ENCODE results near the gene IFIT3. TPM values are rescaled to one million over a fixed set of nuclear protein-coding genes. Genes with fewer than 3 reads are reported as not detected.
"Not testable (repeated sequence)": the region's sequence is repeated elsewhere in the genome, so short reads cannot be mapped to it uniquely, and the experiment has no call there.

IFIT3 gene
- total RNA-seq, 6 experiments from 2014 or later = 11.5 to 18.6 (median 18.0) TPM

- Mint-ChIP-seq H3K4me3 (no peak overlapping the region), H3K27me3 (ENCODE audit: insufficient read depth) (no peaks in the 10 kb centered on the region), H3K4me1 (ENCODE audit: low read depth) (peaks cover 42% of the 10 kb centered on the region), H3K9me3 (peaks cover 4% of the 10 kb centered on the region; the same call in 1 of the 2 replicates), H3K27ac (no peak overlapping the region), H3K36me3 (ENCODE audit: low read depth) (peaks cover 10% of the 10 kb centered on the region)
- TF ChIP-seq CTCF (IDR thresholded peaks at IDR 0.05) = no peak
- DNase-seq = no peak
Observed at GRCh38 chr10:89345367-89346000, 17.7 kb downstream of the IFIT3 start.

- DNase-seq = no peak
- Mint-ChIP-seq H3K4me1 (ENCODE audit: low read depth) (peaks cover 53% of the 10 kb centered on the region), H3K9me3 (peaks cover 4% of the 10 kb centered on the region; the same call in 1 of the 2 replicates), H3K36me3 (ENCODE audit: low read depth) (peaks cover 10% of the 10 kb centered on the region), H3K4me3 (no peak overlapping the region), H3K27ac (no peak overlapping the region), H3K27me3 (ENCODE audit: insufficient read depth) (no peaks in the 10 kb centered on the region; the same call in 1 of the 2 replicates)
- no peak for TF ChIP-seq CTCF (IDR thresholded peaks at IDR 0.05)
Observed at GRCh38 chr10:89346405-89347254, 18.8 kb downstream of the IFIT3 start.

DNA sequence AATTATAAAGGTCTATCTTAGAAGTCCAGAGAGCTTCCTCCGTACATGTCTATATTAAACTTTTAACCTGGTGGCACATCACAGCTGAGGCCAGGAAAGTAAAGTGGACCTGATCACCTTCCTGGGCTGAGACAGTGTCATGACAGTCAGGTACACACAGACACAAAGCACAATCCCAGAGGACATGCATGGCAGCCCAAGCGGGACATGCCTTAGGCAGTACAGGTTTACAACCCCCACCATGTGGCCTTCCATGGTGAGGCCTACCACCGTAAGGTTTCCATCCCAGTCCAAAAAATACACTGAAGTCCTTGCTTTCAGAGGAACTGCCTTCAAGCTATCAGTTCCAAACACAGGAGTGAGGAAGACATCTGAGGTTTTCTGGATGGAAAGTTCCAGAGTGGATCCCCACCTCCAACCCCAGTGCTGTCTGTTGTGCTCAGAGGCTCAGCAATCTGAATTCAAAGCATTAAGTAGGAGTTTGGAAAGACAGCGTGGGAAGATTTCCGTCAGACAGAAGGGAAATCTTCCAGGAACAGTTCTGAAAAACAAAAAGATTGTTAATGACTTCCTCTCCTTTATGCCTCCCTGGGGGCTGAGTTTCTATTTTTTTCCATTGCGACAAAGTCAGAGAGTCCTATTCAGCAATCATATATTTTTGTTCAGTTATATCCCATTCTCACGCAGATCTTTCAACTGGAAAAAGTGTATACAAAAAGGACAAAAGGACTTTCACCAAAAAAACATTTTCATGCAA is 20.1 kb downstream of the IFIT3 start:
- Mint-ChIP-seq H3K36me3 (ENCODE audit: low read depth) (peaks cover 1% of the 10 kb centered on the region; the same call in 1 of the 2 replicates), H3K27me3 (ENCODE audit: insufficient read depth) (no peaks in the 10 kb centered on the region; the same call in 1 of the 2 replicates), H3K9me3 (no peaks in the 10 kb centered on the region), H3K4me1 (ENCODE audit: low read depth) (peaks cover 56% of the 10 kb centered on the region), H3K27ac (no peak overlapping the region), H3K4me3 (no peak overlapping the region)
- no peak for DNase-seq
- TF ChIP-seq CTCF (IDR thresholded peaks at IDR 0.05) = no peak

DNA sequence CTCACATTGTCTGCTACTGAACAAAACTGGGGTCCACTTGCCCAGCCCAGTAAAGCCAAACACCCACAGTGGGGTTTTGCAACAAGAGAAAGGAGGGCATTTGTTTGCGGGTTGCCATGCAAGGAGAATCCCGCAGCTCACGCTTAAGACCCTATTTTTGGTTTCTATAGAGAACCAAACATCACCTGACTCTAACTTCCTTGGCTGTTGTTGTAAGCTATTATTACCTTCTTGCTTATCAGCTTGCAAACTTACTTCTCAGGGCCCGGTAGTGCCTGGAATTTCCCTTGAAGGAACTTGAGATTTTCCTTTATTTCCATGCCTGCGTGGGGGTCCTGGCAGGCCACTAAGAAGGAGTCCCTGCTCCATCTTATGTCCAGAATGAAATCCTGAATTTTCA is 20.7 kb downstream of the IFIT3 start:
- no peaks in the 10 kb centered on the region; the same call in 1 of the 2 replicates for H3K27me3 Mint-ChIP-seq (ENCODE audit: insufficient read depth)
- H3K4me3 Mint-ChIP-seq = no peak overlapping the region
- no peak for DNase-seq
- H3K9me3 Mint-ChIP-seq = no peaks in the 10 kb centered on the region
- TF ChIP-seq CTCF (IDR thresholded peaks at IDR 0.05) = no peak
- no peak overlapping the region for H3K27ac Mint-ChIP-seq
- peaks cover 4% of the 10 kb centered on the region; the same call in 1 of the 2 replicates for H3K36me3 Mint-ChIP-seq (ENCODE audit: low read depth)
- H3K4me1 Mint-ChIP-seq (ENCODE audit: low read depth) = peaks cover 56% of the 10 kb centered on the region

GRCh38 chr10:89348975-89349374 is 21.2 kb downstream of the IFIT3 start:
- TF ChIP-seq CTCF (IDR thresholded peaks at IDR 0.05) = no peak
- DNase-seq = no peak
- H3K36me3 Mint-ChIP-seq (ENCODE audit: low read depth) = peaks cover 6% of the 10 kb centered on the region
- no peak overlapping the region for H3K27ac Mint-ChIP-seq
- no peaks in the 10 kb centered on the region; the same call in 1 of the 2 replicates for H3K9me3 Mint-ChIP-seq
- H3K4me1 Mint-ChIP-seq (ENCODE audit: low read depth) = peaks cover 60% of the 10 kb centered on the region
- no peaks in the 10 kb centered on the region; the same call in 1 of the 2 replicates for H3K27me3 Mint-ChIP-seq (ENCODE audit: insufficient read depth)
- H3K4me3 Mint-ChIP-seq = no peak overlapping the region

DNA sequence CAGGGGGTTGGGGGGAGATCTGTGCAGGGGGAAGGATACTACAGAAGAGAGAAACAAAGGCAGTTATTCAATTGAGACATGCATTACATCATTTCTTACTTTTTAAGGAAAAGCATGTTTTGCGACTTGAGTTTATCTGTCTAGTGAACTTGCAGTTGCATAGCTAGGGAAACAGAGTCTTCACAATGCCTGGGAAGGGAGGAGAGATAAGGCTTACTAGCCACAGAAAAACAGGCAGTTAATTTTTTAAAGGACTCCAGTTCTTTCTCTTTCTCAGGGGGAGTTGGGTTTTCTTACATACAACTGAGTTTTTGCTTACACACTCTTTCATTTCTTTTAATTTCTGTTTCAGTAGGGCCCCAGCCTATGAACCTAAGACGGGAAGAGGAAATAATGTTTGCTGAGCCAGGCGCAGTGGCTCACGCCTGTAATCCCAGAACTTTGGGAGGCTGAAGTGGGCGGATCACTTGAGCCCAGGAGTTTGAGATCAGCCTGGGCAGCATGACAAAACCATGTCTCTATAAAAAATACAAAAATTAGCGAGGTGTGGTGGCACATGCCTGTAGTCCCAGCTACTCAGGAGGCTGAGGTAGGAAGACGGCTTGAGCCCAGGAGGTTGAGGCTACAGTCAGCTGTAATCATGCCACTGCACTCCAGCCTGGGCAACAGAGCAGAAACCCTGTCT is 23.0 kb downstream of the IFIT3 start:
- Mint-ChIP-seq H3K4me3 (peak overlapping the region; percentile 85), H3K4me1 (ENCODE audit: low read depth) (peaks cover 78% of the 10 kb centered on the region), H3K27ac (peak overlapping the region; percentile 99)
- DNase-seq = peak; percentile 28
- H3K9me3 Mint-ChIP-seq; H3K36me3 Mint-ChIP-seq (ENCODE audit: low read depth); H3K27me3 Mint-ChIP-seq (ENCODE audit: insufficient read depth): not testable (repeated sequence)

All from HFFc6 (cell line).